ELR (cell line): ENCODE results near the gene DNMBP.
A peak's percentile ranks its signal among the peaks of the same experiment; 100 is the strongest.

Experiments used
- DNase-seq: peaks from one replicate; pipeline ENCODE4 v3.0.0-alpha.2; 2015; ENCODE audit warnings: low read depth

DNMBP gene

GRCh38 chr10:100009793-100010676, at the start of gene DNMBP:
Gene DNMBP (minus strand): TSS chr10:100009947. CDS start chr10:99972124, 37,823 bp downstream.
- peak; percentile 90 for DNase-seq

GRCh38 chr10:100057948-100058347, 48.2 kb upstream of the DNMBP start:
- DNase-seq: no peak

GRCh38 chr10:100053686-100054460, 44.1 kb upstream of the DNMBP start:
- DNase-seq: no peak

GRCh38 chr10:100046021-100046486, 36.3 kb upstream of the DNMBP start:
- peak; percentile 89 for DNase-seq

DNA sequence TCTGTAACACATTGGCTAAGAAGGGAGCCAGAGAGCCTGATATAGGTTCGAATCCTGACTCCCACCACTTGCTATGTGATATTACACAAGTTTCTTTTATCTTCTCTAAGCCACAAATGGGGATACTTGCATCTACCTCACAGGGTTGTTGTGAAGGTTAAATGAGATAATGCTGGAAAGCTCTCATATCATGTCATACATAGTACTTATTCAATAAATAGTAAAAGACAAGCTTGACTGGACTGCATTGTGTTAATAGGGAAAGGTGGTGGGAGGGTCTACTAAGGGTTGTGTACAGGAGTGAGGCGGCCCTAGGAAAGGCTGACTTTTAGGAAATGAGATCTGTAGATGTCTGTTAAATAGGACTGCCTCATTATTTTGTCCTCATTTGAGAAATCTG, 35.8 kb upstream of the DNMBP start:
- DNase-seq: peak; percentile 4

GRCh38 chr10:100043796-100044195, 34.0 kb upstream of the DNMBP start:
- peak; percentile 47 for DNase-seq

- DNase-seq: peak; percentile 25
These were observed 33.6 kb upstream of the DNMBP start for GRCh38 chr10:100043344-100043743.

GRCh38 chr10:100041306-100042002, 31.7 kb upstream of the DNMBP start:
- DNase-seq: no peak

DNA sequence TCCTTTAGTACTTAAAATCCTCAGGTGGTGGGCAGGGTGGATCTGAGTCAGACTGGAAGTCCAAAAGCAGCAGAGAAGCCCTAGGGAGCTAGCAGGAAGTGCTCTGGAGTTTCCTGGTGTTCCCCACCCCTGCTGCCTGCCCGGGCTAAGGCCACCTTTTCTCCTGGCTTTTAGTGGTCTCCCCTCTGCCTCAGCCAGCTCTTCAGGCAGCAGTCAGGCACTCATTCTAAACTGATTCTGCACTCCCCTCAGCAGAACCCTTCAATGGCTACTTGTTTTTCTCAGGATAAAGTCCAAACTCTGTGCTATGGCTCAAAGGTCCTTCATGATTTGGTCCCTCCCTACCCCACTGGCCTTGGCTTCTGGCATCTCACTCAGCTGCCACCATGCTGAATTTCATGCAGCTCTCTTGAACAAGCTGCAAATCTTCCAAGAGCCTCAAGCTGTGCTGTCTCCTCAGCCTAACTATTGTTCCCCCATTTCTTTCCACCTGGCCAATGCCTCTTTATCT, 28.9 kb upstream of the DNMBP start:
- peak; percentile 30 for DNase-seq

GRCh38 chr10:100037758-100038315, 28.1 kb upstream of the DNMBP start:
- peak; percentile 61 for DNase-seq

DNA sequence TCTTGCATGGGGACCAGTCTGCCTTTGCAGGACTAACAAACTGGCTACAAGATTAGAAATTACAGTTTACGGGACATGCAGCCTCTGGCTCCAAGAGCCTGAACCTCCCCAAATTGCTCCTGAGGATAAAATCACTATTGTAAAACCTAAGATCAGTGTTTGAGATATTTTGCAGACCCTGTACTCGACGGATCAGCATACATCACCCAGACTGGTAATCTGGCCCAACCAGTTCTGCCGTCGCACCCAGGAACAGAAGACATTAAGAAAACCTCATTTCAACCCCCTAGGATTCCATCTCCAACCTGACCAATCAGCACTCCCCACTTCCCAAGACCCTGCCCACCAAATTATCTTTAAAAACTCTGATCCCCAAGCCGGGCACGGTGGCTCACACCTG, 27.1 kb upstream of the DNMBP start:
- DNase-seq: no peak

DNA sequence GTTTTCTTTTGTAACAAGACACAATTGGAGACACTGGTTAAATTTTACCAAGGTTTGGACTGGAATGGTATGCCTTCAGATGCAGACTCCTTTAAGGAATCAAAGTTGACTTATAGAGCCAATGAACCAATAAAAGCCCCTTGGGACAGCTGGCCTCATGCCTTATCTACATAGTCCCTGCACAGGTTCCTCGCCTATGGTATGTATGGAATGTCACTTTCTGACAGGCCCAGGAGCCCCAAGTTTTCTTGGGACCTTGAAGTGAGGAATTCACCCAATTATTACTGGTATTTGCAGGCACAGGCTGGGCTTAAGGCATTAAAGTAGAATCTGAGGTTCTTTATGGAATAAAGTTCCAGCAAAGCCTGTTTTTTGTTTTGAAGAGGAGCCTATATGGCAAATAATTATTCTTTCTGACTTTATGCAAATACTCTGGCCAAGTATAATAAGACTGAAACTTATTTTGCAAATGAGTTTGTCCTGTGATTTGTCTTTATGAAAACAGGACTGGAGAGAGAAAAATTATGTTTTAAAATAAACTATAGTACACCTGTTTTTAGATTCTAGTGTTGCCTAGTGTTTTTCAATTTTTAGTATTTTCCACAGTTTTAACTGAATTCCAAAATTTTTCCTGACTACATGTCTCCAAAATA, 24.1 kb upstream of the DNMBP start:
- no peak for DNase-seq

DNA sequence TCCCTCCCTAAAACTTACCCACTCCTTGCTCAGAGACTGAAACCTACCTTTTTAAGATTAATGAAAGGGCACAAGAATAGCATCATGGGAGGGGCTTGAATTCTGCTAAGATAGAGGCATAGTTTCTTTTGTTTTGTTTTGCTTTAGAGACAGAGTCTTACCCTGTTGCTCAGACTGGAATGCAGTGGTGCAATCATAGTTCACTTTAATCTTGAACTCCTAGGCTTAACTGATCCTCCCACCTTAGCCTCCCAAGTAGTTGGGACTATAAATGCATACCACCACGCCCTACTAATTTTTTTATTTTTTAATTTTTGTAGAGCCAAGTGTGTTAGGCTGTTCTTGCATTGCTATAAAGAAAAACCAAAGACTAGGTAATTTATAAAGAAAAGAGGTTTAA, 17.7 kb upstream of the DNMBP start:
- no peak for DNase-seq

DNA sequence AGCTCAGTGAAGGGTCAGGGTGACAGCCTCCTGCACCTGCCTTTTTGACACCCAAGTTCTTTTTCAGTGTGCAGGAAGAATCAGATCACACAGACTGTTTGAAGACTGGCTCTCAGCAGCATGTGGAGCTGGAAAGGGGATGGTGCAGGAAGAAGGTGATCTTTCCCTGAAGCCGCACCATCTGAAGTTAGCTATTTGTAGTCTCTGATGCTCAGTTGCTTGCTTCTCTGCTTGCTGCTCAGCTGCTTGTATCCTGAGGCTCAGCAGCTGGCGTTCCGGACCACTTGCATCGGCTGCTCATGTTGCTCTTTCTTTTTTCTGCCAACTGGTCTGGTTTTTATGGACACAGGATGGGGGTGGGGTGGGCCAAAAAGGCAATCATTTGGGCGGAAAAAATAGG, 15.8 kb upstream of the DNMBP start:
- no peak for DNase-seq

- no peak for DNase-seq
These were observed 15.0 kb upstream of the DNMBP start for GRCh38 chr10:100024748-100025147.

GRCh38 chr10:100022403-100022802, 12.7 kb upstream of the DNMBP start:
- DNase-seq: peak; percentile 25

- no peak for DNase-seq
These were observed 11.6 kb upstream of the DNMBP start for GRCh38 chr10:100021322-100021721.

GRCh38 chr10:100020886-100021253, 11.1 kb upstream of the DNMBP start:
- DNase-seq: no peak

DNA sequence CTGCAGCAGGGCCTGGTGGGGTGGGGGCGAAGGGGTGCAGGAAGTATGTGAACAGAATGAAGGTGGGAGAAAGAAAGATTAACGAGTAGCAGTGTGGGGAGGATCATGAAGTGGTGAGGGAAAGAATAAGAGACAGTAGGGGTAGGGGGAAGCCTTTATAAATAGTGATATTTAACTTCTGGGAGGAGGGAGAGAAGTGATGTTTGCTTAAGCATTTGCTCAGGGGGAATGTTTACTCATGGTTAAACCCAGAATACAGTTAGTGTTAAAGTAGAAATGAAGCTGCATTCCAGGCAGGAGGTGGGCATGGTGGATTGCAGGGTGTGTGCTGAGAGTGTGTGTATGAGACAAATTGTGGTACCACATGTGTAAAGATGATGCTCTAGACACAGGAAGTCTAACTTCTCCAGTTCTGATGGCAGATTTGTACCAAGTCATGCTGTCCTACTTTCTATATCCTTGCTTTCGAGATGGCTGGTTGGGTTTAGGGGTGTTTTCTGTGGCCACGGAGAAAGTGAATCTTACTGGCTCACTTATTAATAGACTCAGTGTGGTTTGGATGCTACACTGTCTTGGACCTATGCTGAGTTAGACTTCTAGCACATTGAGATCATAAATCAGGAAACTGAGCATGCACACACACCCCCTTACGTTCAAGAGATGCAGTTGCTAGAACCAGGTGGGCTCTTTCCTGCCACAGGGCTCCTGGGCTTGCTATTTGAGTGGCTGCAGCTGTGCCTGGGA, 10.6 kb upstream of the DNMBP start:
- DNase-seq: no peak

- peak; percentile 50 for DNase-seq
These were observed 10.0 kb upstream of the DNMBP start for GRCh38 chr10:100019787-100020141.
